Body of pancreas (tissue), 4 donors: Measurements from ENCODE around the gene RCOR1.

ENCODE experiments used
- POLR2A ChIP-seq, 3 donors: fragments of 450-650 bp; IDR thresholded peaks; one replicate each; pipeline ENCODE4 v1.6.1; 2016; ENCODE audit warnings: antibody characterized with exemption in 3 of 3, mild to moderate bottlenecking in 2 of 3
- TF ChIP-seq, protein P1 (sequence below), 7 experiments: fragments of 450-650 bp in 4 of 7; fragments of 200-600 bp in 3 of 7; sonication (generic) in 3 of 7; IDR thresholded peaks; one replicate each; pipeline ENCODE4 v1.5.1; 2016 to 2019; ENCODE audit warnings: antibody characterized with exemption in 7 of 7

DNA sequence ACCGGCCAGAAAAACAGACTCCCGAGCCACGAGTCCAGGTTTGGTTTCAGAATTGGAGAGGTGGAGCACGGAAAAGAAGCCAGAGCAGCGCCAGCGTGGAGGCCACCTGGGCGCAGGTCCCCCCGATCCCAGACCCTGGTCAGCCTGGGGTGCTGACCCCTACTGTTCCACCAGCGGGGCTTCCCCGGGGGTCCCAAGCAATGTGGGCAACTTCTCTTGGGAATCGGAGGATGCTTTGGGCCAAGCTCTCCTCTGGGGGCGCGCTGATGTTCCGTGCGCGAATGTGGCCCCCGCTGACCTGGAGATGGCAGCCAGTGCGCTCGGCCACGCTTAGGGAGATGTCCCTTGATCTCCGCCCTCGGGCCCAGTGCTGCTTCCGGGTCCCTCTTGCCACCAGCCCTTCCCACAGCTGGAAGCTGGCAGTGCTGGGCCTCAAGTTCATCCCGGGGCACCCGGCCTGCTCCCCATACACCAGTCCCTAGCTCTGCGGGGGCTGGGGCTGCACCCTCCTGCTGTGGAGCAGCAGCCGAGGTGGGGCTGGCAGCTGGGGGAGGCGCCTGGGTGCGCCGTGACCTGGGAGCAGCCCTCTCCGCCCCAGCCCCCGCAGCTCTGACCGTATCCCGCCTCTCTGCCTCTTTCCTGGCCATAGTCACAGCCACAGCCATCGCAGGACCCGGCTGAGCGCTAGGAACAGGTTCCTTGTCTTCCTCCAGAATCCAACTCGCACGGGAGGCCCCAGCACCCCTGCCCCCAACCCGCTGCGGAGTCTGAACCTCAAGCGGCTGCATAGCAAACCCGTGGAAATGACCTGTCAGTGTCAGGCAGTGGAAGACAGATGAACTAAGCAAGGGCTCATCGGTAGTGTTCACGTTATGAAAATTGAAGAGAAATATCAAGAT, 91.2 kb downstream of the RCOR1 start:
- TF ChIP-seq, protein P1, sequence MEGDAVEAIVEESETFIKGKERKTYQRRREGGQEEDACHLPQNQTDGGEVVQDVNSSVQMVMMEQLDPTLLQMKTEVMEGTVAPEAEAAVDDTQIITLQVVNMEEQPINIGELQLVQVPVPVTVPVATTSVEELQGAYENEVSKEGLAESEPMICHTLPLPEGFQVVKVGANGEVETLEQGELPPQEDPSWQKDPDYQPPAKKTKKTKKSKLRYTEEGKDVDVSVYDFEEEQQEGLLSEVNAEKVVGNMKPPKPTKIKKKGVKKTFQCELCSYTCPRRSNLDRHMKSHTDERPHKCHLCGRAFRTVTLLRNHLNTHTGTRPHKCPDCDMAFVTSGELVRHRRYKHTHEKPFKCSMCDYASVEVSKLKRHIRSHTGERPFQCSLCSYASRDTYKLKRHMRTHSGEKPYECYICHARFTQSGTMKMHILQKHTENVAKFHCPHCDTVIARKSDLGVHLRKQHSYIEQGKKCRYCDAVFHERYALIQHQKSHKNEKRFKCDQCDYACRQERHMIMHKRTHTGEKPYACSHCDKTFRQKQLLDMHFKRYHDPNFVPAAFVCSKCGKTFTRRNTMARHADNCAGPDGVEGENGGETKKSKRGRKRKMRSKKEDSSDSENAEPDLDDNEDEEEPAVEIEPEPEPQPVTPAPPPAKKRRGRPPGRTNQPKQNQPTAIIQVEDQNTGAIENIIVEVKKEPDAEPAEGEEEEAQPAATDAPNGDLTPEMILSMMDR (IDR thresholded peaks at IDR 0.05): no peak
- no peak for TF ChIP-seq POLR2A (IDR thresholded peaks at IDR 0.05)
